Ovary (tissue), 9 donors: ENCODE measurements around the gene SPIN1. TPM values are rescaled to one million over a fixed set of nuclear protein-coding genes. Genes with fewer than 3 reads are reported as not detected.

Experiments used
- DNase-seq, 5 donors: peaks; one replicate each; pipeline ENCODE4 v3.0.0-alpha.2; 2019 to 2020
- H3K27ac ChIP-seq, 2 donors: fragments of 200-600 bp; one replicate each; pipeline versions ENCODE4 v1.5.1 to v1.8.0; 2019 to 2022
- H3K27me3 ChIP-seq: fragments of 200-600 bp; one replicate; pipeline ENCODE4 v1.8.0; 2022
- H3K36me3 ChIP-seq: fragments of 200-600 bp; sonication (generic); one replicate; pipeline ENCODE4 v1.5.1; 2019
- H3K4me1 ChIP-seq: one replicate; pipeline ENCODE4 v1.8.1; 2013; ENCODE audit warnings: mild to moderate bottlenecking, moderate library complexity; ENCODE audit not compliant: insufficient read depth
- H3K4me3 ChIP-seq: fragments of 200-600 bp; sonication (generic); one replicate; pipeline ENCODE4 v1.5.1; 2017
- H3K9me3 ChIP-seq, 2 donors: fragments of 200-600 bp in 1 of 2; sonication (generic) in 1 of 2; one replicate each; pipeline versions ENCODE4 v1.5.1 to v1.8.1; 2013 to 2019; ENCODE audit warnings: mild to moderate bottlenecking in 1 of 2, moderate library complexity in 1 of 2
- CTCF ChIP-seq, 3 donors: fragments of 450-650 bp in 2 of 3; fragments of 200-600 bp in 1 of 3; IDR thresholded peaks; one replicate each; pipeline versions ENCODE4 v1.5.1 to v1.8.0; 2016 to 2022; ENCODE audit warnings: antibody characterized with exemption in 3 of 3, mild to moderate bottlenecking in 1 of 3
- EP300 ChIP-seq: sonication (generic); formaldehyde crosslinking; IDR thresholded peaks from one replicate; pipeline ENCODE4 v1.6.1; 2017; ENCODE audit warnings: antibody characterized with exemption
- POLR2A ChIP-seq: fragments of 450-650 bp; IDR thresholded peaks from one replicate; pipeline ENCODE4 v1.6.1; 2017; ENCODE audit warnings: antibody characterized with exemption, mild to moderate bottlenecking, moderate library complexity
- WGBS, 3 donors: extraction: QIAGEN DNeasy Blood & Tissue Kit in 1 of 3; methylation state at CpG; one replicate each; pipeline versions ENCODE4 v1.1.5 to v1.1.7; 2013 to 2017; 5-methylcytosine and 5-hydroxymethylcytosine counted together
- intact Hi-C, 4 donors: fragments of 100-400 bp; cut with DNase I; formaldehyde crosslinking; loops; one replicate each; pipeline versions ENCODE4 v1.11.0 to v1.15.1; 2022 to 2023
- polyA plus RNA-seq, 2 donors: library from polyadenylated mRNA; stranded (reverse); fragments of 200-250 nt in 1 of 2; fragments of 350-450 nt in 1 of 2; fragmentation: Illumina TruSeq in 1 of 2; extraction: RNeasy Lipid Tissue Mini Kit (QIAGEN cat#74804) in 1 of 2; gene quantifications; one replicate each; pipeline ENCODE4 v1.2.3, GENCODE V29; 2013 to 2014
- total RNA-seq, 7 donors: library from RNA; depleted of rRNA in 2 of 7; stranded (reverse); fragments of >200 nt in 2 of 7; fragmentation: NEBNext Ultra II Directional in 3 of 7; extraction: Animal tissue kit (Norgen Biotek cat#: 25700) in 3 of 7; gene quantifications; one replicate each; pipeline versions ENCODE4 v1.1.0 to v1.2.4, GENCODE V29; 2016 to 2023
- donor health status: DM: no; HTN: no; CAD: no; lungs with moderate emphysema.
- donor health status: DM: no; HTN: no; CAD: no.
- donor health status: Bipolar disorder and iron deficiency.
- donor health status: DM: yes; HTN: yes; CAD: no.
- donor health status: DM: no; HTN: no; CAD: no.
- donor health status: DM: yes; HTN: yes; CAD: no.

SPIN1 gene
- total and polyA plus RNA-seq, 9 donors = 61.4 to 144 (median 107) TPM

- intact Hi-C loops = no loop called here
- Histone ChIP-seq H3K4me1 (no peaks in the 10 kb centered on the region), H3K27ac (no peak overlapping the region), H3K27me3 (no peaks in the 10 kb centered on the region), H3K9me3 (no peaks in the 10 kb centered on the region), H3K36me3 (no peaks in the 10 kb centered on the region), H3K4me3 (no peak overlapping the region)
- TF ChIP-seq CTCF (IDR thresholded peaks at IDR 0.05) (no peak), POLR2A (no peak), EP300 (no peak)
- no peak for DNase-seq
- 79 to 91% (median 85%) methylated on average over 6 of the region's 6 CpGs for WGBS, 3 donors
These were observed 110.6 kb downstream of the SPIN1 start for GRCh38 chr9:88498880-88499279.

- no peaks in the 10 kb centered on the region for H3K9me3 ChIP-seq
- H3K4me1 ChIP-seq = no peaks in the 10 kb centered on the region
- 84 to 89% (median 85%) methylated on average over 5 of the region's 5 CpGs for WGBS, 3 donors
- no peaks in the 10 kb centered on the region for H3K36me3 ChIP-seq
- H3K27ac ChIP-seq = no peak overlapping the region
- TF ChIP-seq CTCF (IDR thresholded peaks at IDR 0.05) = no peak
- no peak for TF ChIP-seq POLR2A
- TF ChIP-seq EP300 = no peak
- intact Hi-C loops = no loop called here
- H3K4me3 ChIP-seq = no peak overlapping the region
- no peaks in the 10 kb centered on the region for H3K27me3 ChIP-seq
- no peak for DNase-seq
These were observed 112.8 kb downstream of the SPIN1 start for GRCh38 chr9:88501086-88501485.

GRCh38 chr9:88502552-88503034, 114.3 kb downstream of the SPIN1 start:
- H3K27me3 ChIP-seq = no peaks in the 10 kb centered on the region

GRCh38 chr9:88503081-88503844, 115.0 kb downstream of the SPIN1 start:
- Histone ChIP-seq H3K4me3 (no peak overlapping the region), H3K4me1 (no peaks in the 10 kb centered on the region), H3K27me3 (no peaks in the 10 kb centered on the region), H3K9me3 (no peaks in the 10 kb centered on the region), H3K36me3 (no peaks in the 10 kb centered on the region), H3K27ac (no peak overlapping the region)
- 85 to 89% (median 89%) methylated on average over 17 to 18 of the region's 18 CpGs for WGBS, 3 donors
- intact Hi-C loops = no loop called here
- TF ChIP-seq EP300 (no peak), POLR2A (no peak), CTCF (IDR thresholded peaks at IDR 0.05) (no peak)
- no peak for DNase-seq

More at GRCh38 chr9:88502552-88503034, 114.3 kb downstream of the SPIN1 start:
- no peaks in the 10 kb centered on the region for H3K36me3 ChIP-seq
- WGBS, 3 donors = 66 to 71% (median 67%) methylated on average over 12 of the region's 12 CpGs
- no peaks in the 10 kb centered on the region for H3K9me3 ChIP-seq
- intact Hi-C loops = no loop called here
- no peak overlapping the region for H3K27ac ChIP-seq
- H3K4me3 ChIP-seq = no peak overlapping the region
- H3K4me1 ChIP-seq = no peaks in the 10 kb centered on the region
- TF ChIP-seq CTCF (IDR thresholded peaks at IDR 0.05) (no peak), EP300 (no peak), POLR2A (no peak)
- DNase-seq = no peak
